HEK293 (cell line): ENCODE data around the gene RASGRP1.

Source experiments
- CTCF ChIA-PET: fragments of 350-600 bp; formaldehyde crosslinking; extraction: SDS; loops from one replicate; lab custom pipeline; 2021; ENCODE audit warnings: antibody characterized with exemption; lab: Yijun Ruan, JAX
- POLR2A ChIA-PET: fragments of 300-600 bp; formaldehyde crosslinking; extraction: SDS; loops from one replicate; lab custom pipeline; 2020; ENCODE audit warnings: antibody characterized with exemption, inconsistent platforms; lab: Yijun Ruan, JAX
- H3K27ac ChIP-seq: fragments of 200-500 bp; sonication (Bioruptor generic); 2 replicates; pipeline ENCODE4 v1.5.1; 2014; ENCODE audit warnings: low read depth, low read length, control low read depth, inconsistent platforms; ENCODE audit errors: extremely low read depth
- H3K36me3 ChIP-seq, 2 experiments: fragments of 200-500 bp in 1 of 2; sonication (Bioruptor generic) in 1 of 2; 1 replicate in 1 of 2; 2 replicates in 1 of 2; pipeline ENCODE4 v1.5.1; 2014 to 2017; ENCODE audit warnings: inconsistent platforms in 2 of 2, low read length in 2 of 2; ENCODE audit not compliant: control insufficient read depth in 2 of 2, insufficient read depth in 1 of 2
- H3K4me1 ChIP-seq: fragments of 200-500 bp; sonication (Bioruptor generic); 2 replicates; pipeline ENCODE4 v1.5.1; 2014; ENCODE audit warnings: mild to moderate bottlenecking, low read length, inconsistent platforms; ENCODE audit not compliant: control insufficient read depth, insufficient read depth
- H3K4me3 ChIP-seq: 2 replicates; pipeline ENCODE4 v1.5.1; 2011; ENCODE audit warnings: low read depth, mild to moderate bottlenecking, control low read depth, low read length, moderate library complexity
- H3K9me3 ChIP-seq: fragments of 200-500 bp; sonication (Bioruptor generic); 2 replicates; pipeline ENCODE4 v1.5.1; 2014; ENCODE audit warnings: low read depth, low read length, inconsistent platforms; ENCODE audit not compliant: control insufficient read depth, insufficient read depth
- KLF1 ChIP-seq: fragments of 450-650 bp; formaldehyde crosslinking; IDR thresholded peaks from 2 replicates; pipeline ENCODE4 v1.5.1; 2016; ENCODE audit warnings: missing biosample characterization, missing genetic modification characterization
- KLF8 ChIP-seq: fragments of 450-650 bp; formaldehyde crosslinking; IDR thresholded peaks from 2 replicates; pipeline ENCODE4 v1.5.1; 2016; ENCODE audit warnings: missing biosample characterization, missing genetic modification characterization
- KLF9 ChIP-seq: fragments of 450-650 bp; formaldehyde crosslinking; IDR thresholded peaks from 2 replicates; pipeline ENCODE4 v1.5.1; 2016; ENCODE audit warnings: missing biosample characterization, missing genetic modification characterization, low read depth
- MEIS1 ChIP-seq: sonication (generic); formaldehyde crosslinking; IDR thresholded peaks from 2 replicates; pipeline ENCODE4 v1.8.1; 2022; ENCODE audit warnings: missing genetic modification reagents, mild to moderate bottlenecking, borderline replicate concordance
- REPIN1 ChIP-seq: fragments of 450-650 bp; formaldehyde crosslinking; IDR thresholded peaks from 2 replicates; pipeline ENCODE4 v1.5.1; 2017; ENCODE audit warnings: missing biosample characterization, missing genetic modification characterization, low read depth
- SETDB1 ChIP-seq: IDR thresholded peaks from one replicate; pipeline ENCODE4 v1.6.1; 2017; ENCODE audit warnings: mild to moderate bottlenecking, low read length, moderate library complexity, mixed read lengths; ENCODE audit not compliant: insufficient read length
- ZBTB10 ChIP-seq: fragments of 450-650 bp; formaldehyde crosslinking; IDR thresholded peaks from 2 replicates; pipeline ENCODE4 v1.5.1; 2016; ENCODE audit warnings: missing biosample characterization, missing genetic modification characterization
- ZFP69B ChIP-seq: fragments of 450-650 bp; formaldehyde crosslinking; IDR thresholded peaks from 2 replicates; pipeline ENCODE4 v1.5.1; 2016; ENCODE audit warnings: missing biosample characterization, missing genetic modification characterization
- ZNF16 ChIP-seq: fragments of 450-650 bp; formaldehyde crosslinking; IDR thresholded peaks from 2 replicates; pipeline ENCODE4 v1.5.1; 2016; ENCODE audit warnings: low read depth, missing biosample characterization, missing genetic modification characterization
- ZNF214 ChIP-seq: fragments of 450-650 bp; formaldehyde crosslinking; IDR thresholded peaks from 2 replicates; pipeline ENCODE4 v1.5.1; 2017; ENCODE audit warnings: missing biosample characterization, mild to moderate bottlenecking, missing genetic modification characterization, borderline replicate concordance
- ZNF221 ChIP-seq: fragments of 450-650 bp; formaldehyde crosslinking; IDR thresholded peaks from 2 replicates; pipeline ENCODE4 v1.5.1; 2017; ENCODE audit warnings: missing biosample characterization, missing genetic modification characterization, borderline replicate concordance
- ZNF239 ChIP-seq: fragments of 450-650 bp; formaldehyde crosslinking; IDR thresholded peaks from 2 replicates; pipeline ENCODE4 v1.5.1; 2016; ENCODE audit warnings: missing biosample characterization, missing genetic modification characterization
- ZNF292 ChIP-seq: fragments of 450-650 bp; formaldehyde crosslinking; IDR thresholded peaks from 2 replicates; pipeline ENCODE4 v1.5.1; 2016; ENCODE audit warnings: low read depth, missing biosample characterization, missing genetic modification characterization, borderline replicate concordance
- ZNF302 ChIP-seq: fragments of 450-650 bp; formaldehyde crosslinking; IDR thresholded peaks from 2 replicates; pipeline ENCODE4 v1.5.1; 2016; ENCODE audit warnings: missing biosample characterization, missing genetic modification characterization, low read depth
- ZNF416 ChIP-seq: fragments of 450-650 bp; formaldehyde crosslinking; IDR thresholded peaks from 2 replicates; pipeline ENCODE4 v1.5.1; 2016; ENCODE audit warnings: missing biosample characterization, missing genetic modification characterization
- ZNF423 ChIP-seq: fragments of 450-650 bp; formaldehyde crosslinking; IDR thresholded peaks from 2 replicates; pipeline ENCODE4 v1.5.1; 2016; ENCODE audit warnings: missing biosample characterization, missing genetic modification characterization
- ZNF530 ChIP-seq: fragments of 450-650 bp; formaldehyde crosslinking; IDR thresholded peaks from 2 replicates; pipeline ENCODE4 v1.5.1; 2016; ENCODE audit warnings: low read depth, missing biosample characterization, missing genetic modification characterization
- ZNF555 ChIP-seq: fragments of 450-650 bp; formaldehyde crosslinking; conservative IDR thresholded peaks from 2 replicates; pipeline ENCODE4 v1.5.1; 2017; ENCODE audit warnings: missing biosample characterization, mild to moderate bottlenecking, missing genetic modification characterization, inconsistent platforms
- ZNF560 ChIP-seq: fragments of 450-650 bp; formaldehyde crosslinking; IDR thresholded peaks from 2 replicates; pipeline ENCODE4 v1.5.1; 2017; ENCODE audit warnings: missing biosample characterization, missing genetic modification characterization, borderline replicate concordance
- ZNF621 ChIP-seq: fragments of 450-650 bp; formaldehyde crosslinking; IDR thresholded peaks from 2 replicates; pipeline ENCODE4 v1.5.1; 2017; ENCODE audit warnings: missing biosample characterization, missing genetic modification characterization
- ZNF777 ChIP-seq: fragments of 450-650 bp; formaldehyde crosslinking; IDR thresholded peaks from 2 replicates; pipeline ENCODE4 v1.5.1; 2017; ENCODE audit warnings: missing biosample characterization, missing genetic modification characterization, borderline replicate concordance
- TF ChIP-seq, protein P1 (sequence below): fragments of 450-650 bp; formaldehyde crosslinking; IDR thresholded peaks from 2 replicates; pipeline ENCODE4 v1.5.1; 2016; ENCODE audit warnings: missing biosample characterization, missing genetic modification characterization
- TF ChIP-seq, protein P2 (sequence below): fragments of 450-650 bp; formaldehyde crosslinking; IDR thresholded peaks from 2 replicates; pipeline ENCODE4; 2016; ENCODE audit warnings: missing biosample characterization, missing genetic modification characterization

The RASGRP1 gene

DNA sequence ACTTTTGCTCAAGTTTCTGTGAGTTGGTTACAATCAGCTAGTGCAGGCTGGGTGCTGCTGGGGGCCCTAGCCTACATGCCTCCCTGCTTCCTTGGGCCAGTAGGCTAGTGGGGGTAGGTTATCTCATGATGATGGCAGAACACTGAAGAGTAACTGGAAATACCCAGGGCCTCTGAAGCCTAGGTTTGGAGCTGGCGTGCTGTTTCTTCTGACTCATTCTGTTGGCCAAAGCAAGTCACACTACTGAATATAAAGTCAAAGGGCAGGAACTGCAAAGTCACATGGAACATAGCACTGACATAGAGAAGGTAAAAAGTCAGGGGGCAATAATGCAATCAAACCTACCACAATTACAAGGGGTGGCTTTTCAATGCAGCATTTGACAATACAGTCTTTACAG lies 34.5 kb downstream of the RASGRP1 start (continued):
- no peak for TF ChIP-seq MEIS1 (CRISPR knock-in tag)
- no peak for TF ChIP-seq ZNF292 (tag by site-specific recombination)
- no peak for TF ChIP-seq SETDB1
- TF ChIP-seq ZNF555 (tag by site-specific recombination) = no peak
- TF ChIP-seq ZNF530 (tag by site-specific recombination) = no peak
- TF ChIP-seq ZNF621 (tag by site-specific recombination) = no peak

DNA sequence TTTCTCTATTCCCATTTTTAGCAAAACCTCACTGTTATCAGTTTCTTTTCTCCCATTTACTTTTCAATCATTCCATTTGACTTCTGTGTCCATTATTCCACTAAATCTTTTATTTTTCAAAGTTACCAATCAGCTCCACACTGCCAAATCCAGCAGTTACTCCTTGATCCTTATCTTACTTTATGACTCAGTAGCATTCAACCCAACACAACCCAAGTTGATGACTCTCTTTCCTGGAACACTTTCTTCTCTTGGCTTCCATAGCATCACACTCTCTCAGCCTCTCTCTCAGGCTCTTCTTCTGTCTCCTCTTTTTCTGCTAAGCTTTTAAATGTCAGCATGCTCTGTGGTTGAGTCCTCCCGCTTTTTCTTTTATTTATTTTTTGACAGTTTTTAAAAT lies 36.3 kb downstream of the RASGRP1 start:
- H3K27ac ChIP-seq = no peak overlapping the region
- no peaks in the 10 kb centered on the region for H3K4me1 ChIP-seq
- no peak overlapping the region for H3K4me3 ChIP-seq
- ChIA-PET POLR2A (no interaction called here), CTCF (no interaction called here)
- TF ChIP-seq ZNF239 (no peak), ZFP69B (no peak)
- TF ChIP-seq, protein P1, sequence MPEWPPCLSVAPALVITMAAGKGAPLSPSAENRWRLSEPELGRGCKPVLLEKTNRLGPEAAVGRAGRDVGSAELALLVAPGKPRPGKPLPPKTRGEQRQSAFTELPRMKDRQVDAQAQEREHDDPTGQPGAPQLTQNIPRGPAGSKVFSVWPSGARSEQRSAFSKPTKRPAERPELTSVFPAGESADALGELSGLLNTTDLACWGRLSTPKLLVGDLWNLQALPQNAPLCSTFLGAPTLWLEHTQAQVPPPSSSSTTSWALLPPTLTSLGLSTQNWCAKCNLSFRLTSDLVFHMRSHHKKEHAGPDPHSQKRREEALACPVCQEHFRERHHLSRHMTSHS (tag by site-specific recombination) = no peak
- no peaks in the 10 kb centered on the region for H3K9me3 ChIP-seq
- H3K36me3 ChIP-seq = no peaks in the 10 kb centered on the region

GRCh38 chr15:38526158-38526557 lies 38.5 kb downstream of the RASGRP1 start:
- TF ChIP-seq ZNF221 = no peak
- TF ChIP-seq, protein P2, sequence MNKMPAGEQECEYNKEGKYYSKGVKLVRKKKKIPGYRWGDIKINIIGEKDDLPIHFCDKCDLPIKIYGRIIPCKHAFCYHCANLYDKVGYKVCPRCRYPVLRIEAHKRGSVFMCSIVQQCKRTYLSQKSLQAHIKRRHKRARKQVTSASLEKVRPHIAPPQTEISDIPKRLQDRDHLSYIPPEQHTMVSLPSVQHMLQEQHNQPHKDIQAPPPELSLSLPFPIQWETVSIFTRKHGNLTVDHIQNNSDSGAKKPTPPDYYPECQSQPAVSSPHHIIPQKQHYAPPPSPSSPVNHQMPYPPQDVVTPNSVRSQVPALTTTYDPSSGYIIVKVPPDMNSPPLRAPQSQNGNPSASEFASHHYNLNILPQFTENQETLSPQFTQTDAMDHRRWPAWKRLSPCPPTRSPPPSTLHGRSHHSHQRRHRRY (tag by site-specific recombination) = no peak
- TF ChIP-seq REPIN1 = no peak
- TF ChIP-seq, all 188 proteins: peak for 0
- CTCF ChIA-PET = interaction anchor here (0.5 kb wide), 1 partner anchor 237 kb away, joined by 3 read pairs; no protein-coding TSS in a partner anchor

DNA sequence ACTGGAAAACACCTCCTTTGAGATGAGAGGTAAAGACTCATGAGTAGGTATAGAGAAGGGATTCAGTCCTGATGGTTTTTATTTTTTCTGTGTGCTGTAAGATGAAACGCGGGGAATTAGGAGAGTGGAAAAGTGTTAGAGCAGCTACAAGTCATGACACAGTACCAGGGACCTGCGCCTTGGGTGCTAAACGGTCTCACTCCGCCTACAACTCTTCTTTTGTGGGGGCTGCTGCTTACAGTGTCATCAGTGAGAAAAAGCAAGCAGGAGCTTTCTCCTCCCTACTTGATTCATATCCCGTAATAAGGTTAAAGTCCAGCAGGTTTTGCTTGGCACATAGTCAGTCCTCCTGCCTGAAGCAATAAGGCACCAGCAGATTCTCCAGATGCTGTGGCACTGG lies 39.1 kb downstream of the RASGRP1 start:
- TF ChIP-seq ZNF423 (no peak), KLF1 (tag by site-specific recombination) (no peak), KLF9 (no peak), ZNF16 (tag by site-specific recombination) (no peak), KLF8 (no peak), ZNF777 (tag by site-specific recombination) (no peak), ZBTB10 (tag by site-specific recombination) (no peak), ZNF416 (tag by site-specific recombination) (no peak), ZNF560 (no peak), ZNF302 (tag by site-specific recombination) (no peak), ZNF214 (no peak)
- Histone ChIP-seq H3K4me1 (no peaks in the 10 kb centered on the region), H3K9me3 (no peaks in the 10 kb centered on the region), H3K36me3 (no peaks in the 10 kb centered on the region), H3K27ac (no peak overlapping the region), H3K4me3 (no peak overlapping the region)
- CTCF ChIA-PET = interaction anchor here (0.5 to 0.9 kb wide), 3 partner anchors 162 to 645 kb away, joined by 3 read pairs; no protein-coding TSS in a partner anchor
- POLR2A ChIA-PET = no interaction called here

More at GRCh38 chr15:38526158-38526557, 38.5 kb downstream of the RASGRP1 start:
- Histone ChIP-seq H3K36me3 (no peaks in the 10 kb centered on the region), H3K4me1 (no peaks in the 10 kb centered on the region), H3K9me3 (no peaks in the 10 kb centered on the region), H3K27ac (no peak overlapping the region), H3K4me3 (no peak overlapping the region)
- POLR2A ChIA-PET = no interaction called here
